Right lung (tissue), 10 donors: ENCODE measurements around the gene OAT. TPM values are rescaled to one million over a fixed set of nuclear protein-coding genes. Genes with fewer than 3 reads are reported as not detected.

Experiments used
- DNase-seq, 2 donors: peaks; one replicate each; pipeline ENCODE4 v3.0.0-alpha.2; 2013
- long read RNA-seq, 8 donors: transcript quantifications; one replicate each; lab custom pipeline, GENCODE V29; 2026
- polyA plus RNA-seq, 5 donors: library from polyadenylated mRNA; unstranded; fragments of 120-200 nt; gene quantifications; one replicate each; pipeline versions ENCODE4 v1.2.1 to v1.2.3, GENCODE V29; 2013; ENCODE audit warnings: inconsistent platforms in 1 of 5, low replicate concordance in 1 of 5; ENCODE audit not compliant: insufficient read length in 5 of 5, insufficient read depth in 1 of 5

The OAT gene
- polyA plus RNA-seq, result 100 to 1,000 TPM in 2 of 5 donors, 10 to 100 TPM in 3; 81.5 to 112 (median 90.3) TPM
- long read RNA-seq, donor 1, transcript OAT-201 (10 exons, 2,048 nt), result major isoform, 50 of 57 reads
- long read RNA-seq, donor 1, partial matches to known transcripts, result 5 of 57 reads
- long read RNA-seq, donor 1, other reads (novel, unspliced or antisense), result 0 of 57 reads
- long read RNA-seq, donor 2, transcript OAT-201 (10 exons, 2,048 nt), result major isoform, 21 of 23 reads
- long read RNA-seq, donor 2, partial matches to known transcripts, result 0 of 23 reads
- long read RNA-seq, donor 2, other reads (novel, unspliced or antisense), result 0 of 23 reads
- long read RNA-seq, donor 3, transcript OAT-201 (10 exons, 2,048 nt), result major isoform, 15 of 15 reads
- long read RNA-seq, donor 3, partial matches to known transcripts, result 0 of 15 reads
- long read RNA-seq, donor 3, other reads (novel, unspliced or antisense), result 0 of 15 reads
- long read RNA-seq, donor 4, transcript OAT-201 (10 exons, 2,048 nt), result major isoform, 19 of 21 reads
- long read RNA-seq, donor 4, partial matches to known transcripts, result 0 of 21 reads
- long read RNA-seq, donor 4, other reads (novel, unspliced or antisense), result 0 of 21 reads
- long read RNA-seq, donor 5, transcript OAT-201 (10 exons, 2,048 nt), result major isoform, 24 of 31 reads
- long read RNA-seq, donor 5, partial matches to known transcripts, result 6 of 31 reads
- long read RNA-seq, donor 5, other reads (novel, unspliced or antisense), result 0 of 31 reads
- long read RNA-seq, donor 6, transcript OAT-201 (10 exons, 2,048 nt), result major isoform, 32 of 40 reads
- long read RNA-seq, donor 6, partial matches to known transcripts, result 5 of 40 reads
- long read RNA-seq, donor 6, other reads (novel, unspliced or antisense), result 0 of 40 reads
- long read RNA-seq, donor 7, transcript OAT-201 (10 exons, 2,048 nt), result major isoform, 31 of 32 reads
- long read RNA-seq, donor 7, partial matches to known transcripts, result 0 of 32 reads
- long read RNA-seq, donor 7, other reads (novel, unspliced or antisense), result 0 of 32 reads
- long read RNA-seq, donor 8, transcript OAT-201 (10 exons, 2,048 nt), result major isoform, 19 of 20 reads
- long read RNA-seq, donor 8, partial matches to known transcripts, result 0 of 20 reads
- long read RNA-seq, donor 8, other reads (novel, unspliced or antisense), result 0 of 20 reads

- peak; percentile 94 to 95 for DNase-seq
Observed at GRCh38 chr10:124418726-124419501, at the start of gene OAT. Gene OAT, minus strand, starts transcription at chr10:124418923. Its CDS starts 6,752 bp downstream, at chr10:124412171.

GRCh38 chr10:124467165-124467564, 48.4 kb upstream of the OAT start:
- no peak for DNase-seq

- DNase-seq, result no peak
Observed at GRCh38 chr10:124465777-124466488, 47.2 kb upstream of the OAT start.

GRCh38 chr10:124465003-124465776, 46.5 kb upstream of the OAT start:
- DNase-seq, result no peak

GRCh38 chr10:124464028-124464965, 45.6 kb upstream of the OAT start:
- no peak for DNase-seq

GRCh38 chr10:124462348-124462695, 43.6 kb upstream of the OAT start:
- DNase-seq, result no peak

- peak; percentile 84 for DNase-seq
Observed at GRCh38 chr10:124461642-124462347, 43.1 kb upstream of the OAT start, which contains the start of gene LHPP. Gene LHPP, plus strand, starts transcription at chr10:124461823. Its CDS starts 40 bp downstream, at chr10:124461863.

- DNase-seq, result no peak
Observed at GRCh38 chr10:124460144-124460543, 41.4 kb upstream of the OAT start.

GRCh38 chr10:124459395-124459794, 40.7 kb upstream of the OAT start:
- no peak for DNase-seq

- no peak for DNase-seq
Observed at GRCh38 chr10:124458889-124459288, 40.2 kb upstream of the OAT start.

GRCh38 chr10:124458473-124458872, 39.8 kb upstream of the OAT start:
- no peak for DNase-seq

- DNase-seq, result no peak
Observed at GRCh38 chr10:124455441-124455840, 36.7 kb upstream of the OAT start.

- DNase-seq, result no peak
Observed at GRCh38 chr10:124453960-124454610, 35.4 kb upstream of the OAT start.

- DNase-seq, result no peak
Observed at GRCh38 chr10:124451276-124451675, 32.6 kb upstream of the OAT start.

- DNase-seq, result no peak
Observed at GRCh38 chr10:124450783-124451057, 32.0 kb upstream of the OAT start.

- no peak for DNase-seq
Observed at GRCh38 chr10:124450012-124450782, 31.5 kb upstream of the OAT start, which contains the start of gene NKX1-2. Gene NKX1-2, minus strand, starts transcription at chr10:124450035. Its CDS starts 92 bp downstream, at chr10:124449943.
